ENCODE results near the gene COLEC12.
A peak's percentile ranks its signal among the peaks of the same experiment; 100 is the strongest.

The COLEC12 gene

GRCh38 chr18:267688-268552, 232.6 kb downstream of the COLEC12 start, which contains the start of gene THOC1:
THOC1 (minus strand) TSS chr18:268047; CDS start chr18:268019, 28 bp downstream.
- peak; percentile 84 for DNase-seq

- DNase-seq, result no peak
Measured at GRCh38 chr18:267380-267687, 233.2 kb downstream of the COLEC12 start.
